HG03378 (cell line): Measurements from ENCODE around the gene EIF4H.
"Not testable (repeated sequence)": the region's sequence is repeated elsewhere in the genome, so short reads cannot be mapped to it uniquely, and the experiment has no call there.

ENCODE experiments used
- ATAC-seq: cut with Tn5 transposase; IDR thresholded peaks from one replicate; pipeline ENCODE4 v1.9.1; 2021; ENCODE audit warnings: mild to moderate bottlenecking, moderate library complexity; ENCODE audit not compliant: unreplicated experiment

EIF4H gene

GRCh38 chr7:74174606-74175082 is 488 bp downstream of the EIF4H start:
- no peak for ATAC-seq

- no peak for ATAC-seq
These were observed 1.2 kb downstream of the EIF4H start for GRCh38 chr7:74175340-74175739.

GRCh38 chr7:74176555-74176954 is 2.4 kb downstream of the EIF4H start:
- ATAC-seq, result no peak

GRCh38 chr7:74178632-74179031 is 4.5 kb downstream of the EIF4H start:
- ATAC-seq, result no peak

- ATAC-seq, result no peak
These were observed 5.9 kb downstream of the EIF4H start for GRCh38 chr7:74179935-74180604.

- ATAC-seq, result no peak
These were observed 6.7 kb downstream of the EIF4H start for GRCh38 chr7:74180866-74181265.

GRCh38 chr7:74181821-74182220 is 7.7 kb downstream of the EIF4H start:
- ATAC-seq, result no peak

GRCh38 chr7:74182453-74183090 is 8.4 kb downstream of the EIF4H start:
- no peak for ATAC-seq

- no peak for ATAC-seq
These were observed 9.0 kb downstream of the EIF4H start for GRCh38 chr7:74183142-74183541.

- no peak for ATAC-seq
These were observed 9.7 kb downstream of the EIF4H start for GRCh38 chr7:74183653-74184450.

GRCh38 chr7:74185016-74185415 is 10.9 kb downstream of the EIF4H start:
- ATAC-seq, result no peak

GRCh38 chr7:74185636-74186035 is 11.5 kb downstream of the EIF4H start:
- ATAC-seq, result no peak

- no peak for ATAC-seq
These were observed 13.9 kb downstream of the EIF4H start for GRCh38 chr7:74187915-74188675.

GRCh38 chr7:74190259-74190658 is 16.1 kb downstream of the EIF4H start:
- ATAC-seq, result no peak

- ATAC-seq, result no peak
These were observed 17.1 kb downstream of the EIF4H start for GRCh38 chr7:74191231-74191630.

- ATAC-seq, result no peak
These were observed 18.9 kb downstream of the EIF4H start for GRCh38 chr7:74193054-74193453.

GRCh38 chr7:74193913-74194312 is 19.8 kb downstream of the EIF4H start:
- ATAC-seq, result no peak

GRCh38 chr7:74194686-74195085 is 20.5 kb downstream of the EIF4H start:
- ATAC-seq, result no peak

GRCh38 chr7:74195139-74195860 is 21.1 kb downstream of the EIF4H start:
- ATAC-seq, result not testable (repeated sequence)

GRCh38 chr7:74195968-74196654 is 22.0 kb downstream of the EIF4H start:
- ATAC-seq, result not testable (repeated sequence)
